ENCODE results near the gene PPM1A.

PPM1A gene

GRCh38 chr14:60272177-60272576 is 23.2 kb downstream of the PPM1A start:
- DNase-seq (ENCODE audit: low spot score), result no peak
- ChIA-PET CTCF (interaction anchor here (0.6 to 1.0 kb wide), 2 partner anchors 14 to 387 kb away, joined by 3 read pairs; no protein-coding TSS in a partner anchor), POLR2A (ENCODE audit: low non-redundant PET) (no interaction called here)
- H3K27ac ChIP-seq, result no peak overlapping the region
- TF ChIP-seq, protein P1, sequence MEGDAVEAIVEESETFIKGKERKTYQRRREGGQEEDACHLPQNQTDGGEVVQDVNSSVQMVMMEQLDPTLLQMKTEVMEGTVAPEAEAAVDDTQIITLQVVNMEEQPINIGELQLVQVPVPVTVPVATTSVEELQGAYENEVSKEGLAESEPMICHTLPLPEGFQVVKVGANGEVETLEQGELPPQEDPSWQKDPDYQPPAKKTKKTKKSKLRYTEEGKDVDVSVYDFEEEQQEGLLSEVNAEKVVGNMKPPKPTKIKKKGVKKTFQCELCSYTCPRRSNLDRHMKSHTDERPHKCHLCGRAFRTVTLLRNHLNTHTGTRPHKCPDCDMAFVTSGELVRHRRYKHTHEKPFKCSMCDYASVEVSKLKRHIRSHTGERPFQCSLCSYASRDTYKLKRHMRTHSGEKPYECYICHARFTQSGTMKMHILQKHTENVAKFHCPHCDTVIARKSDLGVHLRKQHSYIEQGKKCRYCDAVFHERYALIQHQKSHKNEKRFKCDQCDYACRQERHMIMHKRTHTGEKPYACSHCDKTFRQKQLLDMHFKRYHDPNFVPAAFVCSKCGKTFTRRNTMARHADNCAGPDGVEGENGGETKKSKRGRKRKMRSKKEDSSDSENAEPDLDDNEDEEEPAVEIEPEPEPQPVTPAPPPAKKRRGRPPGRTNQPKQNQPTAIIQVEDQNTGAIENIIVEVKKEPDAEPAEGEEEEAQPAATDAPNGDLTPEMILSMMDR (conservative IDR thresholded peaks at IDR 0.05; ENCODE audit: low read depth), result no peak

GRCh38 chr14:60273956-60274355 is 24.9 kb downstream of the PPM1A start:
- ChIA-PET CTCF (interaction anchor here (0.6 kb wide), 1 partner anchor 20 kb away, joined by 6 read pairs; no protein-coding TSS in a partner anchor), POLR2A (ENCODE audit: low non-redundant PET) (no interaction called here)
- no peak for DNase-seq (ENCODE audit: low spot score)
- H3K27ac ChIP-seq, result no peak overlapping the region
- TF ChIP-seq, protein P1 (conservative IDR thresholded peaks at IDR 0.05; ENCODE audit: low read depth), result no peak

DNA sequence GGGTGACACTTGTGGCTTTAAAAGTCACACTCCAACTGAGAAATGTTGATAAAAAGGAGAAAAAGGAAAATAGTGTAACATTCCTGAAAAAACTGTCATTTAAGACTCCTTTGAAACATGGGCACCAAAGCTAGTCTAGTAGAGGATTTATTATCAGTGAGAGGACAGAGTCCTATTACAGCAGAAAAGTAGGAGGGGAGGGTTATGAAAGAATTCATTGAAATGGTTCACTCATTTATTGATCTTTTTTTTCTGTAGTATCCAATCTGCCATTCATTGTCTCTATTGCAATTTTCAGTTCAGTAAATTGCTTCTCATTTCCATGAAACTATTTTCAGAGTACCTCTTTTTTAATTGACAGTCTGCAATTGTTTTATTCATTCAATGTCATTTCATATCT is 25.4 kb downstream of the PPM1A start:
- TF ChIP-seq, protein P1 (conservative IDR thresholded peaks at IDR 0.05; ENCODE audit: low read depth), result no peak
- ChIA-PET CTCF (interaction anchor here (0.6 kb wide), 2 partner anchors 20 to 37 kb away, joined by 3 to 6 read pairs; no protein-coding TSS in a partner anchor), POLR2A (ENCODE audit: low non-redundant PET) (no interaction called here)
- DNase-seq (ENCODE audit: low spot score), result no peak
- H3K27ac ChIP-seq, result no peak overlapping the region

- peak; percentile 3 for DNase-seq (ENCODE audit: low spot score)
- ChIA-PET POLR2A (ENCODE audit: low non-redundant PET) (no interaction called here), CTCF (interaction anchor here (0.6 kb wide), 1 partner anchor 263 kb away, joined by 3 read pairs; no protein-coding TSS in a partner anchor)
- TF ChIP-seq, protein P1 (conservative IDR thresholded peaks at IDR 0.05; ENCODE audit: low read depth), result no peak
- H3K27ac ChIP-seq, result no peak overlapping the region
Measured at GRCh38 chr14:60275932-60276331, 26.9 kb downstream of the PPM1A start.

GRCh38 chr14:60276347-60276746 is 27.3 kb downstream of the PPM1A start:
- TF ChIP-seq, protein P1 (conservative IDR thresholded peaks at IDR 0.05; ENCODE audit: low read depth), result no peak
- ChIA-PET CTCF (interaction anchor here (0.6 kb wide), 1 partner anchor 262 kb away, joined by 3 read pairs; no protein-coding TSS in a partner anchor), POLR2A (ENCODE audit: low non-redundant PET) (no interaction called here)
- DNase-seq (ENCODE audit: low spot score), result no peak
- no peak overlapping the region for H3K27ac ChIP-seq

DNA sequence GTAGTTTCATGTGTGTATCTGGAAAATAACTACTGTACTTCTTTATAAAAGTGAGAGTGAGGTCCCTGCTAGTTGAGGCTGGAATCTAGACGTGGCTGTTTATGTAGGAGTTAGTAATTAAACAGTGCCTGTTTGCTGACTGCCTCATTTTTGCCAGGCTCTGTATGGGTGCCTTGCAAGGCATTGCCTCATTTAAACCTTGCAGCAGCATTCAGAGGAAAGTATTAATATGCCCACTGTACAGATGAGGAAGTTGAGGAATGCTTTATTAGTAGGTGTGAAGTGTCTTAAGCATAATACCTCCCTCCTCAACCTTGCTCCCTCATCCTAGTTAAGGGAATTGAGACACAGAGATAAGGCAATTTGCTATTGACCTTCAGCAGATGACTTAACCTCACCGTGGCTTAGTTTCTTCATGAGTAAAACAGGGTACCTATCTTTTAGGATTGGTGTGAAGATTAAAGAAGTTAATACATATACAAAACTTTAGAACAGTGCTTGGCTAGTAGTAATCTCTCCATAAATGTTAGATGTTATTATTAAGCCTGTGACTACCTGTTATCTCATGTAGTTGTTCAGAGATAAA is 28.7 kb downstream of the PPM1A start:
- no peak overlapping the region for H3K27ac ChIP-seq
- CTCF ChIA-PET, result no interaction called here
- TF ChIP-seq, protein P1 (conservative IDR thresholded peaks at IDR 0.05; ENCODE audit: low read depth), result no peak
- no peak for DNase-seq (ENCODE audit: low spot score)
- POLR2A ChIA-PET (ENCODE audit: low non-redundant PET), result no interaction called here
